GM18909 (cell line): ENCODE results near the gene DDX5.
A peak's percentile ranks its signal among the peaks of the same experiment; 100 is the strongest.

Source experiments
- ATAC-seq: cut with Tn5 transposase; IDR thresholded peaks from one replicate; pipeline ENCODE4 v1.9.1; 2021; ENCODE audit warnings: mild to moderate bottlenecking; ENCODE audit not compliant: unreplicated experiment, poor library complexity

The DDX5 gene

GRCh38 chr17:64506201-64506575 lies at the start of gene DDX5:
Gene DDX5, minus strand, starts transcription at chr17:64506289. Its CDS starts 170 bp downstream, at chr17:64506119.
- peak; percentile 67 for ATAC-seq

- no peak for ATAC-seq
These were observed 49.2 kb upstream of the DDX5 start for GRCh38 chr17:64555281-64555680.

- no peak for ATAC-seq
These were observed 48.0 kb upstream of the DDX5 start for GRCh38 chr17:64554028-64554637.

GRCh38 chr17:64551461-64551860 lies 45.4 kb upstream of the DDX5 start:
- no peak for ATAC-seq

GRCh38 chr17:64547319-64547718 lies 41.2 kb upstream of the DDX5 start:
- no peak for ATAC-seq

GRCh38 chr17:64546716-64547115 lies 40.6 kb upstream of the DDX5 start:
- ATAC-seq = no peak

GRCh38 chr17:64544742-64545141 lies 38.7 kb upstream of the DDX5 start:
- no peak for ATAC-seq

GRCh38 chr17:64540118-64540776 lies 34.2 kb upstream of the DDX5 start:
- no peak for ATAC-seq

GRCh38 chr17:64538508-64539130 lies 32.5 kb upstream of the DDX5 start:
- ATAC-seq = no peak

GRCh38 chr17:64537488-64537887 lies 31.4 kb upstream of the DDX5 start:
- no peak for ATAC-seq

- ATAC-seq = no peak
These were observed 30.8 kb upstream of the DDX5 start for GRCh38 chr17:64536913-64537312.

- ATAC-seq = no peak
These were observed 29.3 kb upstream of the DDX5 start for GRCh38 chr17:64535357-64535756.

- ATAC-seq = no peak
These were observed 28.1 kb upstream of the DDX5 start for GRCh38 chr17:64534187-64534586.

GRCh38 chr17:64533784-64534183 lies 27.7 kb upstream of the DDX5 start:
- ATAC-seq = no peak

GRCh38 chr17:64532409-64532808 lies 26.3 kb upstream of the DDX5 start:
- ATAC-seq = no peak

GRCh38 chr17:64531955-64532371 lies 25.9 kb upstream of the DDX5 start:
- no peak for ATAC-seq

GRCh38 chr17:64529221-64529620 lies 23.1 kb upstream of the DDX5 start:
- ATAC-seq = no peak

- ATAC-seq = no peak
These were observed 21.8 kb upstream of the DDX5 start for GRCh38 chr17:64527914-64528313.

GRCh38 chr17:64520359-64520758 lies 14.3 kb upstream of the DDX5 start:
- ATAC-seq = no peak

- no peak for ATAC-seq
These were observed 13.5 kb upstream of the DDX5 start for GRCh38 chr17:64519601-64520000.

- no peak for ATAC-seq
These were observed 9.7 kb upstream of the DDX5 start for GRCh38 chr17:64515829-64516228.

- ATAC-seq = no peak
These were observed 9.3 kb upstream of the DDX5 start for GRCh38 chr17:64515419-64515818.
